Right kidney (tissue), 1 donor: Measurements from ENCODE around the gene PUM2.
A peak's percentile ranks its signal among the peaks of the same experiment; 100 is the strongest.

Source experiments
- DNase-seq: peaks from one replicate; pipeline ENCODE4 v3.0.0-alpha.2; 2016

PUM2 gene

DNA sequence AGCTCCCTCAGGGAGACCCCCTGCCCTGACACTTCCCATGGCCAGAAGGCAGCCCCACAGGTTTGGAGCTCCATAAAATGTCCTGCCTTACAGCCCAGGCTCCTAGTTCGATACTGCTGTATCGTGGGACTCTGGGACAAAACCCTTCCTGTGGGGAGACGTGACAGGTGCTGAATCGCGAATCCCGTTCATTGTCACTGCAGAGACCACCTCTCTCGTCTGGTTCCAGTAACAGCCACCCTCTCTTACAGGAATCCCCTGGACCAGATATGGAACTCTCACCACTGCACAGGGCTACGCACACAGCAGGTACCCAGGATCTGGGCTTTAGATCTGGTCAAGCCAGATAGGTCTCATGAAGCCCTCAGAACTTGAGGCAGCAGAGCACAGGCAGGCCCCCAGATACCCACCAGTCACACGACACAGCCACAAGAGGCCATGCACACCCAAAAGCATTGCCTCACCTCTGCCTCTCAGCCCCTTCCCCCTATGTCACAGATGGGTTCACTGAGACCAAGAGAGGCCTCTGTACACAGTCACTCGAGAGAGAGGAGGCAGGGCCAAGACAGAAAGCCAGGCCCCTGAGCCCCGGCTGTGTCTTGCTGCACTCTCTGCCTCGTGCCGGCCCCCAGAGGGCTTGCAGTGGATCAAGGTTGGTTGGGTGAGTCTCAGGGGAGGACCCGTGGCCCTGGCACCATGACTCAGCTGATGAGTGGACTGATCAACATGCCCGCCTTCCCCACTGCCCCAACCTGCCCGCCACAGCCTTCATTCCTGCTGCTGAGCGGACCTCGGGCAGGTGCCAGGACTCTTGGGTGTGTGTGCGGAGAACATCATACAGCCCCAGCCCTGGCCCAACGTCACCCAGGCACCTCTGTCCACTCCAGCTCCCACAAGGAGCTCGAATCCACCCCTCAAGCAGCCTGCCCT, 133.3 kb downstream of the PUM2 start:
- DNase-seq: no peak

DNA sequence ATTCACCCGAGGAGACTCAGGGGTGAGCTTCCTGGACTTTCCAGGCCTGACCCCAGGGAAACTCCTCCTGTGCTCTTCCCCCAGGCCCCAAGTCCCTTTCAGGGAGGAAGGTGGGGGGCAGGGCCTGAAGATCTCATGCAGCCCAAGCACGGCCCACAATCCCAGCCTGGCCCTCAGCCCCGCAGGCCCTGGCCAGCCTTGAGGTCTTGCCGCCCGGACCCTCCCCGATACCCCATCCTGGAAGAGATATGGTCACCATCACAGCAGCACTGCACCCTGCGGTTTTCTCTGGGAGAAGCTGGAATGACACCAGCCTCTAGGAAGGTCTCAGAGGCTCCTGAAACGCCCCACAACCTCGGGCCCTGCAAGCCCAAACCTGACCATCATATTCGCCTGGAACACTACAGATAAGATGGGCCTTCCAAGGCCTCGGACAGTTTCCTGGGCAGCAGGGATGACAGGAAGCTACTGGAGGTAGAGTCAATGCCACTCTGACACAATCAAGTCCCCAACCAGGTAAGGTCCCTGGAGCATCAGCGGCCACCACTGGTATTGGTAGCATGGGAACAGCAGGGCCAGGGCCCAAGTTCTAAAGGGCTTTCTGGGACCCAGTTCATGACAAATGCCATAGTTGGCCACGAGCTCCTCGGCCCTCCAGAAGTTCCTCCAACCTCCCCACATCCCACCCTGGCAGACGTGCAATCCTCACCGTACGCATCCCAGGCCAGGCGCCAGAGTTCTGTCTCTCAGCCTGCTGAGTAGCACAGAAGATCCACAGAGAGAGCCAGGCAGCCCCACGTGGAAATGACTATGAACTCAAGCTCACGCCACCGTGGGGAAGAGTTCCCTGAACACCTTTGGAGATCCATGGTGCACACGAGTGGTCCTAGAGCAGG, 134.3 kb downstream of the PUM2 start:
- no peak for DNase-seq

DNA sequence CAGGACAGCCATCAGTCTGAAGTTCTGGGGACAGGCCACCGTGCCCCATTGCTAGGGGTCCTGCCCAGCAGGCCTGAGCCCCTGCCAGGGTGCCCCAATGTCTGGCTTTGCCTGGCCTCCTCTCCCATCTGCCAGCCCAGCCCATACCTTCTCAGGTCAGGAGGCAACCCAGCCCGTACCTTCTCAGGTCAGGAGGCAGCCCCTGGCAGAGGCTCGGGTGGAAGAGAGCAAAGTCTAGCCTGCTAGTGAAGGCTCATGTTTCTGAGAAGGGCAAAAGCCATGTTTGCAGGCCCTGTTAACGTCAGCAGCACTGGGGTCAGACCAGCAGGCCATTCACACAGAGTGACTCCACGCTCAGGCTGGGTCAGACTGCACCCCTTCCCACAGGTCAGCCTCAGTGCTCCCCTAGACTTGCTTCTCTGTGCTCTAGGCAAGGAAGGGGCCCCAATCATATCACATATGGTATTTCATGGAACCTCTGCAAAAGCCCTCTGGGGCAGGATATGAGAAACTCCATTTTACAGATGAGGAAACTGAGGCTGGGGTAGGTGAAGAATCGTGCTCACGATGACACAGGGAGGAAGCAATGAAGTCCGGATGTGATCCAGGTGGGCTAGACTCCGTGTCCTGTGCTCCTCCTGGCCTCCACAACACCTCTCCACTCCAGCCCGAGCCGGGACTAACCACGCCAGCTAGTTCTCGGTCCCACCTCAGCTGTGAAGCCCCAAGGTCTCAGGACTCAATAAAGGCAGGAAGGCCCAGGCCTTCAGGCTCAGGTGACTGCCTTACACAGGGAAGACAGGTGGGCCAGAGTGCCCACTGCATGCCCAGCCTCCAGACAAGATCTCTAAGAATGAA, 135.2 kb downstream of the PUM2 start:
- DNase-seq: no peak

DNA sequence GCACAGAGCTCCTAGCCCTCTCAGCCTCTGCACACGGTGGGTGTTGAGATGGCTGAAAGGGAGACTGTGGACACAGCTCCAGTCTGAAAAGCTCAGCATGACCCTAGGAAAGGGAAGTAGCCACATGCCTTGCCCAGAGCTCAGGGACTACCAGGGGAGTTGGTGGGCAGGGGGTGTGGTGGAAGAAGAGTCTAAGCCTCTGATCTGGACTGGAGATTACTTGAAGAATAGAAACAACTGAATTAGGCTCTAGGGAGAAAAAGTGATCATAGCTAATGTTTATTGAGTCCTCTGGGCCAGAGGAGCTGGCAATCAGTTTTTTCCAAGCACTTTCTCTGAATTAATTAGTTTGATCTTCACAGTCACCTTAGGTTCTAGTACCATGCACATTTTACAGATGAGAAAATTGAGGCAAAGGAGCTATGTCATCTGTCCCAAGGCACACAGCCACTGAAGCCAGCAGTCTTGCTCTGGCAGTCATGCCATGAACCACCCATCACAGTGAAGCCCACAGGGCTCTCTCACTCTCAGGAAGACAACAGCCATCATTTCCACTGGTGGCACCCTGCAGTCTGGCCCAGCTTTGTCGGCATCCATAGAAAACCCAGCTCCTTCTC, 136.0 kb downstream of the PUM2 start:
- DNase-seq: no peak

DNA sequence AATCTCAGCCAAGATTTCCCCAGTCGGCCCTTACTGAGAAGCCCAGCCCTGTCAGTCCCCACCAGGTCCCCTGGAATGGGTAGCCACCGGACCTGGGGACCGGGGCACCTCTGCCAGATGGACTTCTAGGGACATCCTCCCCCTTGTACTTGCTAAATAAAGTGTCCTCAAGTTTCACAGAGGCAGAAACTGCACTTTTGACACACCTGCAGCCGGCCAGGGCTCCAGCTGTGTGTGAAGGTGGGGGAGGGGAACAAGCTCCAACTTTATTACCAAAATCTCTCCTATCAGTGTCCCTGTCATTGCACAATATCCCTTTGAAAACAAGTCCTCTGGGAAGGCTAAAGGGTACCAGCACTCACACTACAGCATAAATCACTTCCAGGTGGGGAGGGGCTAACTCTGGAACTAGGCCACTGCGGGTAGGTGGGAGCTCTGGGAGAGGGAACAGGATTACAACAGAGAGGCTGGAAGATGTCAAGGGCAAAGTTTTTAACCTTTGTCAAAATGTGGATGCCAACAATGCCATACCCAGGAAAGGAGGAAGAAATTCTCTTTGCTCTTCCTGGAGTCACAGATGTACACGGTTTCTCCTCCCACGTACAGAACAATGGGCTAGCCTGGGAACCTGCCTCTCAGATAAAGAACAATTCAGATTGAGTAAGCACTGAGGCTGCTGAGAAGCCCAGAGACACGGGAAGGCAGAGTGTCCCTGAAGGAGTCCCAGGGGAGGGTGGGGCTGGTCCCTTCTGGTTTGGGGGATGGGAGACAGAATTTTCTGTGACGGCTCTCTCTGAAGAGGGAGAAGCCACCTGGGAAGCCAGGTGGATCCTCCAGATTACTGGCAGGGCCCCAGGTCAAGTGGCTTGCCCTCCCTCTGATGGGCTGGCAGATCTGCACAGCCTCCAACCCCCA, 136.7 kb downstream of the PUM2 start:
- DNase-seq: peak; percentile 36

DNA sequence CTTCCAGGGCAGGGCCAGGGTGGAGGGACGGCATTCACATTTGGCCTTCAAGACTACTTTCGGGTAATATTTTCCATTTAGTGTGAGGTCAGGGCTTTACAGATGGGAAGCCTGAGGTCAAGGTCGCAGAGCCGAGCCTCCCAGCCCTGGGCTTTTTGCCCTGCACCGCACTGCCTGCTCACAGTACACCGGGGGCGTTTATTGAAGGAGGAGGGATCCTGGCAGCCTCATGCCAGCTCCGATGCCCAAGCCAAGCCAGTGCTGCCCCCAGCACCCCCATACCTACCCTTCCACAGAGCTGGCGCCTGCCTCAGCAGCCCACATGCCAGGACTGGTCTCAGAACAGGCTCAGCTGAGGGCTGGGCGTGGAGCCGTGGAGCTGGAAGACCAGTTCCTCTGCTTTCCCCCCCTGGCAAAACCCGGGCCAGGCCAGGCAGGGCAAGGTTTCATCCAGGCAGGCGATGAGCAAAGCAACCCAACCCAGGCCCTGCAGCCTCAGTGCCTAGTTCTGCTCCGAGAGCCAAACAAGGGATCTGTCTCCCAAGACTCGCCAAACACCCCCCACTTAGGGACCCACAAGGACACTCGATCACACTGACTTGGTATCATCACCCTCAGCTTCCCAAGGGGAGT, 137.7 kb downstream of the PUM2 start:
- no peak for DNase-seq

DNA sequence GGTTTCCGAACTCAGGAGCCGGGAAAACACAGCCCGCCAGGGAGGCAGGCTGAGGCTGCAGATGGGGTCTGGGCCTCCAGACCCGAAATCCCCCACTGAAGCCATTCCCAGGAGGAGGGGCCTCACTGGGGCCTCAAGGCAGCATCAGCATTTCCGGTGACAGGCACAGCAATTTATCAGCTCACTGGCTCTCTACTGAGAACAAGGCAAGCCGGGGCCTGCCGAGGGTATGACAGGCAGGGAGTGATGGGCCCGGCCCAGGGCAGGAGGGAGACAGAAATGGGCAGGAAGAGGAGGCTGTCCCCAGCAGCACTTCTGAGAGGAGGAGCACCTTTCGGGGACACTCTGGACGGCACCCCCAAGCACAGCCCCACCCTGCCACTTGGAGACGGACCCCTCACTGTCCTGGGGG, 138.2 kb downstream of the PUM2 start:
- no peak for DNase-seq

DNA sequence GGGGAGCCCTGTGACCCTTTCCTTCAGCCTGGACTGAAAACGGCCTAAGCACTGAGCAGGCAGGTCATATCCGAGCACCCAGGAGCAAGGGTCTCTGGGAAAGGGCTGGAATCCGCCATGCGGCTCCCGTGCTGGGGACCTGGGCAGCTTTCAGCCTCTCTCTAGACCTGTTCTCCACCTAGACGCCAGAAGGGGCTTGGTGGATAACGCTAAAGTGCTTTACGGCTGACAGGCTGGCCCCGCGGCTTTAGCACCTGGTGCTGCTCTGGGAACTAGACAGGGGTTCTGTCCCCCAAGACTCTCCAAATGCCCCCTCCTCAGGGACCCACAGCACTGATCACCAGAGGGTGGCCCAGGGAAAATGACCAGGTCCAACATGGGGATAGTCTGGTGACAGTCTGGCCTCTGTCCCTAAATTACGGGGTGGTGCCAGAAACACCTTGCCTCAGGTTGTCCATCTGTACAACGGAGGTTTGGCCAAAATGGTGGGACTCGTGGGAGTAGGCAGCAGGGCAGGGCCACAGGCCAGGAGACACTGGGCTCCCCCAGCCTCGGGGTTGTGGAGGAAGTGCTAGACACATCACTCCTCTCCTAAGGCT, 138.7 kb downstream of the PUM2 start:
- DNase-seq: no peak

DNA sequence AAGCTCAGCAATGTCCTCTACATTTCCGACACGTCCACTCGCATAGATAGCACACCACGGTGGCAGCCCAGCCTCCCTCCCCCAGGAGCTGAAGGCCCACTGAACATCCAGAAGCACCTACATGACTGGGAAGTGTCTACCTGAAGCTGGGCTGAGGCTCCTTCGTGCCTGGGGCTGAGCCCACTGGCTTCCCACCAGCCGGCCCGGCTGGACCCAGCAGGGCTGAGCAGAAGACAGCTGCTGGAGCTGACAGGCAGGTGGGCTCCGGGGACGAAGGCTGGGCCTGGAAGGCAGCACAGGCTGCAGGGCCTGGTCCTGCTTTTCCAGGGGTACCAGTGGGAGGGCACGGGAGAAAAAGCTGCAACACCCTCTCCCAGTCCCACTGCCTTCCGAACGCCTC, 139.2 kb downstream of the PUM2 start:
- DNase-seq: no peak

DNA sequence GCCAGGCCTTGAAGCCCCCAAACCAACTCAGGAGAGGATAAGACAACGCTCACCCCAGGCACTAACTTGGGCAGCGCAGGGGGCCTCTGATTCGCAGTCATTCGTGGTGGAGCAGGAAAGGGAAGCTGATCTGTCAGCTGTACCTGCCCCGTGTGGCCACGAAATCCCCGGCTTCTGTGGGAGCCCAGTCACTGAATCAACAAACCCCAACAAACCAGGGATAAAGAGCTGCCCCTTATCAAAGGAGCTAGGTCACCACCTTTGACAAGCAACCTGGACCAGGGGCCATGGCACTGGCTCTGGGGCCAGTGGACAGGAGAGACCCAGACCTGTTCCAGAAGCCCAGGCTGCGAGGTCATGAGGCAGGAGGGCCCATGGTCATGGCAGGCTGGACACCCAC, 140.2 kb downstream of the PUM2 start:
- DNase-seq: no peak

DNA sequence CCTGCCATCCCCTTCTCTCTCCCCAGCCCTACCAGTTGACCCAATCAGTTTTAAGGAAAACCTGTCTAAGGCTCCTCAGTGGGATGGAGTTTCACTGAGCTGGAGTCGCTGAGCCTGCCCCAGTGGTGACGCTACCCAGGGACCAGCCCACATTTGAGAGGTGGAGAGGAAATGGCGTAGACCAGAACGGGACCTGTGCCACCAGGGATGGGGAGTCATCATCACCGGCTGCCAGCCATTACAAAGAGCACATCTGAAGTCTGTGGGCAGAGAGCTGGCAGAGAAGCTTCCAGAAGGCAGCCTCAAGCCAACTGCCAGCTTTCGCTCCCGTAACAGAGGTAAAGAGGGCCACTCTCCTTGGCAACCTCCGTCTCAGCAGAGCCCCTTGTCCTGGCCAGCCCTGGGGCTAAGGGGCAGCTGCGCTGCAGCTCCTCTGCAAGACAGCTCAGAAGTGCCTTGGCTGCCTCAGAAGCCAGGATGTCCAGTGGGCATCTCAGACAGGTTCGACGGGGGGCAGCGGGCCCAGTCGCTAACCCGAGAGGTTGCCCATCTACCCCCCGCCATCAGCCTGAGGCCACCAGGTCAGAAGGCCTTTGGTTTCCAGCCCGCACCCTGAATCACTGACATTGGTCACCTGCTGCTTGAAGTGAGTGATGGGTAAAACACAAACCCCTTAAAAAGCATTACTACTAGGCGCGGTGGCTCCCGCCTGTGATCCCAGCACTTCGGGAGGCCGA, 141.1 kb downstream of the PUM2 start:
- no peak for DNase-seq

DNA sequence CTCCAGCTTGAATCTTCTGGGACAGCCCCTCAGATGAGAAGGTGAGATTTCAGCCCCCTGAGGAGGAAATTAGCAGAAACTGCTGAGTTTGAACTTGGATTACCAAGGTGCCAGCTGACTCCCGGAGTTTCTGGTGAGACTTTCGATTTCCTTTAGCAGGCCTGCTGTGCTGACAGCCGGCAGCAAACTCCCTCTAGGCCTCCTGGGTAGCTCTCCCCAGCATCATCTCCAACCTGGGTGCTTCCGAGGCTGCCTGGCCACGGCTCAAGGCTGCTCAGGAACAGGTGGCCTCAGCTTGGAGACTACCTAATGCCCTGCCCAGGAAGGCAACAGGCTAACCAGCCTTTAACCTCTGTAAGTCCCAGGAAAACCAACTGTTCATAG, 142.2 kb downstream of the PUM2 start:
- DNase-seq: no peak

DNA sequence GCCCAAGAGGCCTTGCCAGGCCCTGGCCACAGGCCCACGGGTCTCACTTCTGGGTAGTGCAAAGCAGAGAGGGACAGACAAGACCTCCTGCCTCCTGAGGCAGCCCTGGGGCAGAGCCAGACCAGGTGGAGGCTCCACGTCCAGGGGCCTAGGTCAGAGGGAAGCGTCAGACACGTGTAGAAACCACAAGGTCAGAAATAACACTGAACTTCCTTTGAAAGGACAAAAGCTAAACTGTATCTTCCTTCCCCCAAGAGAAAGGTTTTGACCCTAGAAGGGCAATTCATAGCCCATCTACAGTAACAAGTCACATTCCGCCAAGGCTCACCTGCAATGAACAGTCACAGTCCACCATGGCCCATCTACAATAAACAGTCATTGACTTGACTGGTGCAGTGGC, 143.6 kb downstream of the PUM2 start:
- no peak for DNase-seq

DNA sequence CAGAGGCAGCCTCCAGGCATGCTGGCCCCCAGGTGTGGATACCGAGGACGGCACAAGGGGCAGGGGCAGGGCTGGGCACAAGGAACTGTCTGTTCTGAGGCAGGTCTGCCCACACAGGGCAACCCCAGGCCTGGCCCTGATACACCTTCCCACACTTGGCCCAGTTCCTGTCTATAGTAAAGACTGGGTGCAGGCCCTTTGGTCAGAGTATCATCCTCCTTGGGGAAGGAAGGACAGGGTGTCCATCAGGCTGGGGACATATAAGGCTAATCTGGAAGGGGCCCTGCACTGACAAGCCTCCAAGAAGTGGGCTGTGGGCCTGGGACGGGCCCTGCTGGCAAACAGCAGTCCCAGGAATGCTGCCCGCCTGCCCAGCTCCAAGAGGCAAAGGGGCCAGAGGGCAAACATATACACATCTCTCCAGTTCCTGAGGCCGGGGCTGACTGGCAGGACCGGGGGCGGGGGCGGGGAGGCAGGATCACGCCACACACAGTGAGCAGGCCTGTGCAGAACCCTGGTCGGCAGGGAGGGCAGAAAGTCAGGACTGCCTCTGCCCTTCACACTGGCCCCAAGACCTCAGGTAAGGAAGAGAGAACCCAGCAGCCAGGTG, 144.6 kb downstream of the PUM2 start:
- no peak for DNase-seq

DNA sequence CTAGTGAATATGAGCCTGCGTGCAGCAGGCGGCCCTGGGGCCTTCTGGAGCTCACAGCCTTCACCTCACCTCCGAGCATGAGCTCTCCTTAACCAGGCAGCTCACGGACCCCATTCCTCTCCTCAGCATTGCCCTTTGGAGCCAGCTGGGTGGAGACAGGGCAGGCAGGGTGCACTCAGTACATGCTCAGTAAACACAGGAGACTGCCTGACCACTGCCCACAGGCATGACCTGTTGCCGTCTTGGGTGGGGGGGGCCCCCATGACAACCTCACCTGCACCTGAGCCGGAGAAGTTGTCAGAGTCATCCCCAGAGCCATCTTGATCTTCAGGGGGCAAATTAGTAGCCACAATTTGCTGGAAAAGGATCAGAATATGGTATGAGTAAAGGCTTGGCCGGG, 145.6 kb downstream of the PUM2 start:
- no peak for DNase-seq

DNA sequence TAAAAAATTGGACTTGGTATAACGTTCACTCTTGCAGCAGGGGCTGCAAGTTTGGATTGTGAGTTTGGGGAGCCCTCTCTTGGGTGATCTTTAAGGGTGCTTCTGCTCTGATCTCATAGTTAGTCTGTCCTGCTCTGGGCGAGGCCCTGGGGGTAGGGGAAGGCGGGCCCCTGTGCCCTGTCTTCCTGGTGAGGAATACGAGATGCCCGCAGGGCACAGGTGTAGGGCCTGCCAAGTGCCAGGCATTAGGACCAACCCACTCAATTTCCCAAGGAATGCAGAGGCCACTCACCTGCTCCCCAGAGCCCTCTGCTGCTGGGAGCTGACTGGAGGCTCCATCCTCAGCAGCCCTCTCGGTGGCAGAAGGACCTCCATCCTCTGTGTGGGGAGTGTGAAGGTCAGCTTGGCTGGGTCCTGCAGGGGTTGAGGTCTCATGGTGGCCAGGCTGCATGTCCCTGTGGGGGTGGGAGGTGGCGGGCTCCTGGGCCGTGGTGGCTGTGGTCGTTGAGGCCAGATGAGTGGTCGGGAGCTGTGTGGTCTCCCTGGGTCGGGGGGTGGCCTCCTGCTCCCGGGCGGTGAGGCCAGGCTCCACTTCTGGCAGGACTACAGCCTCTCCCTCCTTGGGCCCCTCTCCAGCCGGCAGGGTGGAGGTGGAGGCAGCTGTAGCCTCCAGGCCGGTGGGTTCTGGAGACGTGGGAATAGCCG, 147.0 kb downstream of the PUM2 start:
- no peak for DNase-seq

DNA sequence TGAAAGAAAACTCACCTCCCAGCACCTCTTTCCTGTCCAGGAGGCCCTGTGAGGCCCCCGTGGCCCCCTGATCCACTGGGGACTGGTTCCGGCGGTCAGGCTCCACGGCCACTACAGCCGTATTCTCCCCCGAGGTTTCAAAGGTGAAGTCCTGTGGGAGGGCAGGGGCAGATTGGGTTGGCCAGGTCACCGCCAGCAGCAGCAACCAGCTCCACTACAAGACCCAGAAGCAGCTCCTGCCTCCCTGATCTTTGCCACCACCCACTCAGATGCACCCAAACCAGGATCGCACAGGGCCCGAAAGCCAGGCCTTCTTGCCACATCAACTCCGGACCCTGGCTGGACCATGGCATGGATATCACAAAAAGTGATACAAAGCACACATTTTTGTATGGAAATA, 147.6 kb downstream of the PUM2 start:
- no peak for DNase-seq

DNA sequence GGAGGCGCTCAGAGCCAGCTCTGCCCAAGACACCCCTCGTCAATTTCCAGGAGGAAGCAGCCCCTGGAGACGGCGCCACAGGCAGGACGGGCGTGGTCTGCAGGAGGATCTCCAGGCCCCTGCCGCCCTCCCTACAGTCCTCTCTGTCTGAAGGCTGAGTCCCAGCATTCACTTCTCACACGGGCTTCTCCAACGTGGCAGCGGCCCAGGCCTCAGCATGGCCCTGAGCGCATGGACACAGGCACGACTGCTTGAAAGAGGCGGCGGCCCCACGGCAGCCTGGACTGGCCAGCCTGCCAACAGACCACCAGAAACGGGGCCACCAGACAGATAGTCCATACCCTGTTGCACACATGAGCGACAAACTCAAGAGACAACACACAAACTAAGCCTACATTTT, 149.0 kb downstream of the PUM2 start:
- no peak for DNase-seq
